PC-9 (cell line): Measurements from ENCODE around the gene PCYT2. TPM values are rescaled to one million over a fixed set of nuclear protein-coding genes. Genes with fewer than 3 reads are reported as not detected.

Experiments used
- BruUV-seq: library from RNA; stranded (reverse); fragments of 400-500 nt; replicated peaks from 2 replicates; lab custom pipeline; 2021; lab: Mats Ljungman, UMichigan
- CTCF ChIA-PET: fragments of 300-600 bp; sonication (Branson Sonifier 250); formaldehyde crosslinking; loops from one replicate; lab custom pipeline; 2022; ENCODE audit warnings: antibody characterized with exemption; lab: Charles Lee
- POLR2A ChIA-PET: fragments of 300-600 bp; sonication (Branson Sonifier 250); formaldehyde crosslinking; loops from one replicate; lab custom pipeline; 2022; ENCODE audit warnings: antibody characterized with exemption; ENCODE audit not compliant: unreplicated experiment; lab: Charles Lee
- DNase-seq, 2 experiments: peaks; one replicate each; pipeline versions ENCODE4 v3.0.0 to v3.0.0-alpha.2; 2015 to 2022; ENCODE audit warnings: mixed read lengths in 1 of 2
- H2AFZ ChIP-seq: fragments of 200-600 bp; sonication (generic); 2 replicates; pipeline ENCODE4 v1.8.1; 2017; ENCODE audit warnings: antibody characterized with exemption
- H3F3A ChIP-seq: fragments of 200-600 bp; sonication (generic); 2 replicates; pipeline ENCODE4 v1.8.1; 2017; ENCODE audit warnings: antibody characterized with exemption, mild to moderate bottlenecking, low read depth; ENCODE audit not compliant: insufficient read depth
- H3K27ac ChIP-seq: fragments of 200-600 bp; sonication (generic); 2 replicates; pipeline ENCODE4 v1.6.1; 2016; ENCODE audit warnings: mixed run types
- H3K27me3 ChIP-seq: fragments of 200-600 bp; sonication (generic); 2 replicates; pipeline ENCODE4 v1.6.1; 2016; ENCODE audit warnings: low read depth, mixed run types; ENCODE audit not compliant: insufficient read depth
- H3K36me3 ChIP-seq: fragments of 200-600 bp; sonication (generic); 2 replicates; pipeline ENCODE4 v1.6.1; 2016; ENCODE audit warnings: low read depth, mixed run types
- H3K4me1 ChIP-seq: fragments of 200-600 bp; sonication (generic); replicated peaks from 2 replicates; pipeline ENCODE4 v1.6.1; 2016; ENCODE audit warnings: mixed run types; ENCODE audit not compliant: insufficient read depth
- H3K4me2 ChIP-seq: fragments of 200-600 bp; sonication (generic); 2 replicates; pipeline ENCODE4 v1.6.1; 2017; ENCODE audit warnings: mixed run types
- H3K4me3 ChIP-seq: fragments of 200-600 bp; sonication (generic); 2 replicates; pipeline ENCODE4 v1.6.1; 2016; ENCODE audit warnings: mixed run types
- H3K79me2 ChIP-seq: fragments of 200-600 bp; sonication (generic); 2 replicates; pipeline ENCODE4 v1.6.1; 2017; ENCODE audit warnings: low read depth, mixed run types
- H3K9me2 ChIP-seq: fragments of 200-600 bp; sonication (generic); 2 replicates; pipeline ENCODE4 v1.8.1; 2017; ENCODE audit warnings: mild to moderate bottlenecking; ENCODE audit not compliant: insufficient read depth
- H3K9me3 ChIP-seq: fragments of 200-600 bp; sonication (generic); 2 replicates; pipeline ENCODE4 v1.8.1; 2016; ENCODE audit warnings: low read depth; ENCODE audit not compliant: insufficient read depth
- H4K20me1 ChIP-seq: fragments of 200-600 bp; sonication (generic); 2 replicates; pipeline ENCODE4 v1.8.1; 2017; ENCODE audit not compliant: insufficient read depth
- CTCF ChIP-seq: fragments of 200-600 bp; sonication (generic); conservative IDR thresholded peaks from 2 replicates; pipeline ENCODE4 v1.6.1; 2017; ENCODE audit warnings: mixed run types, antibody characterized with exemption, mild to moderate bottlenecking, moderate library complexity
- EZH2 ChIP-seq: fragments of 200-600 bp; sonication (generic); IDR thresholded peaks from 2 replicates; pipeline ENCODE4 v1.8.0; 2017; ENCODE audit warnings: antibody characterized with exemption, low read depth
- intact Hi-C: fragments of 100-400 bp; cut with micrococcal nuclease; formaldehyde crosslinking; loops from one replicate; pipeline ENCODE4 v1.10.0; 2022; ENCODE audit not compliant: unreplicated experiment
- total RNA-seq: library from RNA; stranded (reverse); gene quantifications from 2 replicates; pipeline ENCODE4 v1.2.3, GENCODE V29; 2021

The PCYT2 gene
- total RNA-seq, 1 experiment from 2014 or later = 82.2 TPM

GRCh38 chr17:81903896-81904599 is 7.2 kb downstream of the PCYT2 start:
- ChIA-PET POLR2A (no interaction called here), CTCF (no interaction called here)
- Histone ChIP-seq H3K79me2 (no peaks in the 10 kb centered on the region), H3F3A (peaks cover 4% of the 10 kb centered on the region; the same call in 1 of the 2 replicates), H3K9me3 (no peaks in the 10 kb centered on the region), H3K4me3 (no peak overlapping the region), H3K27ac (no peak overlapping the region), H3K4me1 (peaks cover 9% of the 10 kb centered on the region), H3K36me3 (no peaks in the 10 kb centered on the region), H4K20me1 (no peaks in the 10 kb centered on the region), H3K9me2 (no peaks in the 10 kb centered on the region), H3K4me2 (no peak overlapping the region), H2AFZ (no peak overlapping the region), H3K27me3 (no peaks in the 10 kb centered on the region)
- DNase-seq = no peak
- intact Hi-C loops = no loop called here
- TF ChIP-seq CTCF (no peak), EZH2 (no peak)
- TSS peak; percentile 2 for BruUV-seq

DNA sequence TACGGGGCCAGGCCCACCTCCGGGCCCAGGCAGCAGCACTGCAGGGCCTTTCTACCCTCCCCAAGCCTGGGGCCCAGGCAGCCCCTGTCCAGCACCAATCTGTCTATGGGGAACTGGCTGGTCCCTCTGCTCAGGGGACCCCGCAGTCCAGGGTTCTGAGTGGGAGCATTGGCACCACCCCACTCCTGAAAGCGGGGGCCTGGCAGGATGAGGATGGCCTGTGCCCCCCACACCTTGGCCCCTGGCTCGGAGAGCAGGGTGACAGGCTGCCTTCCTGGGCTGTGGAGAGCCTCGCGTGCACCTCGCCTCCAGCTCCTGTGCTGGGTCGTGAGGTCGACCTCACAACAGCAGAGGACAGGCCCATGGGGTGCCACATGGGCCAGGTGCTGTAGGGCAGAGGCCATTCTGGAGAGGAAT is 7.8 kb downstream of the PCYT2 start:
- ChIA-PET POLR2A (interaction anchor here (0.6 kb wide), 1 partner anchor 240 kb away, joined by 7 read pairs; no protein-coding TSS in a partner anchor), CTCF (no interaction called here)
- no peaks in the 10 kb centered on the region for H3K36me3 ChIP-seq

More for the DNA sequence above, 7.8 kb downstream of the PCYT2 start:
- BruUV-seq = no TSS peak
- Histone ChIP-seq H3K27ac (no peak overlapping the region), H3K4me3 (no peak overlapping the region), H3K79me2 (no peaks in the 10 kb centered on the region), H3K27me3 (no peaks in the 10 kb centered on the region), H3K9me2 (no peaks in the 10 kb centered on the region), H2AFZ (no peak overlapping the region), H3K9me3 (no peaks in the 10 kb centered on the region), H3K4me1 (peaks cover 15% of the 10 kb centered on the region), H4K20me1 (no peaks in the 10 kb centered on the region), H3K4me2 (no peak overlapping the region), H3F3A (peaks cover 10% of the 10 kb centered on the region; the same call in 1 of the 2 replicates)
- TF ChIP-seq EZH2 (no peak), CTCF (no peak)
- no peak for DNase-seq
- intact Hi-C loops = no loop called here
